SK-N-SH treated with all-trans-retinoic acid at 6 μM for 48 hours (cell line): ENCODE data around the gene TMEM132D.

ENCODE experiments used
- ATAC-seq: fragments of 200-7000 bp; cut with Tn5 transposase; 3 replicates; pipeline ENCODE4 v1.9.1; 2020; ENCODE audit warnings: mild to moderate bottlenecking, moderate library complexity
- ARNTL ChIP-seq: fragments of 450-650 bp; formaldehyde crosslinking; IDR thresholded peaks from 2 replicates; pipeline ENCODE4 v1.5.0; 2020; ENCODE audit warnings: low read depth, mild to moderate bottlenecking, moderate library complexity, borderline replicate concordance
- BACH2 ChIP-seq: fragments of 250-450 bp; sonication (Bioruptor Pico); IDR thresholded peaks from 2 replicates; pipeline ENCODE4 v1.9.0; 2021; ENCODE audit warnings: mild to moderate bottlenecking, borderline replicate concordance
- GLIS3 ChIP-seq: fragments of 250-450 bp; sonication (Bioruptor Pico); IDR thresholded peaks from 2 replicates; pipeline ENCODE4 v1.5.0; 2020; ENCODE audit warnings: mild to moderate bottlenecking, moderate library complexity
- ISL1 ChIP-seq: fragments of 250-450 bp; sonication (Bioruptor Pico); IDR thresholded peaks from 2 replicates; pipeline ENCODE4 v2.1.2; 2022; ENCODE audit warnings: mild to moderate bottlenecking, moderate library complexity
- OSR1 ChIP-seq: fragments of 250-450 bp; sonication (Bioruptor Pico); IDR thresholded peaks from 2 replicates; pipeline ENCODE4 v1.8.0; 2022; ENCODE audit warnings: moderate library complexity, mild to moderate bottlenecking, inconsistent platforms
- PPARA ChIP-seq: fragments of 250-450 bp; sonication (Bioruptor Pico); IDR thresholded peaks from 2 replicates; pipeline ENCODE4 v1.5.0; 2020; ENCODE audit warnings: mild to moderate bottlenecking, borderline replicate concordance
- RARB ChIP-seq: fragments of 250-450 bp; sonication (Bioruptor Pico); IDR thresholded peaks from 2 replicates; pipeline ENCODE4 v1.8.0; 2021; ENCODE audit warnings: mild to moderate bottlenecking, moderate library complexity
- SNAI2 ChIP-seq: fragments of 250-450 bp; sonication (Bioruptor Pico); IDR thresholded peaks from 2 replicates; pipeline ENCODE4 v1.5.0; 2020; ENCODE audit warnings: mild to moderate bottlenecking, moderate library complexity
- TOX ChIP-seq: fragments of 250-450 bp; sonication (Bioruptor Pico); IDR thresholded peaks from 2 replicates; pipeline ENCODE4 v1.8.0; 2021; ENCODE audit warnings: mild to moderate bottlenecking, moderate library complexity, borderline replicate concordance
- ZC3H10 ChIP-seq: fragments of 250-450 bp; sonication (Bioruptor Pico); IDR thresholded peaks from 2 replicates; pipeline ENCODE4 v1.5.1; 2021; ENCODE audit warnings: mild to moderate bottlenecking, moderate library complexity
- ZFP3 ChIP-seq: fragments of 250-450 bp; sonication (Bioruptor Pico); IDR thresholded peaks from 2 replicates; pipeline ENCODE4 v1.5.0; 2020; ENCODE audit warnings: mild to moderate bottlenecking, moderate library complexity
- ZFP30 ChIP-seq: fragments of 450-650 bp; formaldehyde crosslinking; IDR thresholded peaks from 2 replicates; pipeline ENCODE4 v1.5.0; 2022; ENCODE audit warnings: mild to moderate bottlenecking, moderate library complexity
- ZNF70 ChIP-seq: fragments of 450-650 bp; formaldehyde crosslinking; IDR thresholded peaks from 2 replicates; pipeline ENCODE4 v1.5.0; 2020; ENCODE audit warnings: mild to moderate bottlenecking, moderate library complexity
- ZNF8 ChIP-seq: fragments of 450-650 bp; formaldehyde crosslinking; IDR thresholded peaks from 2 replicates; pipeline ENCODE4 v1.5.0; 2020; ENCODE audit warnings: mild to moderate bottlenecking, moderate library complexity
- TF ChIP-seq, protein P1 (sequence below): fragments of 250-450 bp; sonication (Bioruptor Pico); IDR thresholded peaks from 2 replicates; pipeline ENCODE4 v1.5.1; 2021; ENCODE audit warnings: mild to moderate bottlenecking, moderate library complexity
- TF ChIP-seq, protein P2 (sequence below): fragments of 250-450 bp; sonication (Bioruptor Pico); IDR thresholded peaks from 2 replicates; pipeline ENCODE4 v1.8.0; 2020; ENCODE audit warnings: mild to moderate bottlenecking, moderate library complexity, borderline replicate concordance
- TF ChIP-seq, protein P3 (sequence below): fragments of 250-450 bp; sonication (Bioruptor Pico); IDR thresholded peaks from 2 replicates; pipeline ENCODE4 v1.8.0; 2021; ENCODE audit warnings: low read depth, mild to moderate bottlenecking, moderate library complexity, borderline replicate concordance
- TF ChIP-seq, protein P4 (sequence below): fragments of 250-450 bp; sonication (Bioruptor Pico); IDR thresholded peaks from 2 replicates; pipeline ENCODE4 v1.5.0; 2020; ENCODE audit warnings: mild to moderate bottlenecking, moderate library complexity

TMEM132D gene

DNA sequence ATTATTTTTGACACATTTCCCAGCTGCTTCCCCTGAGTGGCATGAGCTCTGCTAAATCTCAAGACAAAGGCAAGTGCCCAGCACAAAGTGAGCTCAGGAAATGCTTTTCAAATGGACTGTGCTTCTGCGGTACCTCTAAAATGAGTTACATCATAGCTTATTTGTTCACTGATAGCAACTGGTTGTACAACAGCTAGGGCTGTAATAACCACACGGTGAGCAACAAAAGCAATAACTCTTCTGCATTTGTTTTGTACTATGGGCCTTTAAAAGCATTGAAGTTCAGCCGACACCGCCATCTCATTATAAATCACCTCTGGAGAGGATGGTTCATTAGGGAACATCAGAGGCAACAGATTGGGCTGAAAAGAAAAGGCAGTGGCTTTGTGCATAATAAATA, 575.6 kb downstream of the TMEM132D start:
- TF ChIP-seq ARNTL (CRISPR knock-in tag) (no peak), BACH2 (CRISPR knock-in tag) (no peak), GLIS3 (CRISPR knock-in tag) (no peak), PPARA (CRISPR knock-in tag) (no peak)
- no peak for ATAC-seq

DNA sequence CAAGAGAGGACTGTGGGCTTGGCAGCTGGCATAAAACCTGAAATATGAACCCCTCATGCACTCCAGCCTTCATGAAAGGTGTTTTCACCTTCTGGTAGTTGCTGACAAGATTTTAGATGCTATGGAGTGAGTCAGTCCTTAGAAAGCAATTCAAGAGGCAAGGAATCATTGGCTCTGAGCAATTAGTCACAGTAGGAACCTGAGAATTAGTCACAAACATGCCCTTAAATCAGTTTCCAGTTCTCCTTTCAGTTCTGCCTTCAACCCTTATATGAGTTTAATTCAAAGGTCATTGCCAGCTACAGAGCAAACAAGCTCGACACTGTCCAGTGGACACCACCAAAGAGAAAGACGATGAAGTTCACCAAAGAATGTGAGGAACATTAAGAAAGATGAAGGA, 578.3 kb downstream of the TMEM132D start:
- TF ChIP-seq PPARA (CRISPR knock-in tag) (no peak), ZNF70 (CRISPR knock-in tag) (no peak), SNAI2 (CRISPR knock-in tag) (no peak), ZNF8 (no peak), TOX (CRISPR knock-in tag) (no peak), ZFP30 (CRISPR knock-in tag) (no peak)
- TF ChIP-seq, protein P1, sequence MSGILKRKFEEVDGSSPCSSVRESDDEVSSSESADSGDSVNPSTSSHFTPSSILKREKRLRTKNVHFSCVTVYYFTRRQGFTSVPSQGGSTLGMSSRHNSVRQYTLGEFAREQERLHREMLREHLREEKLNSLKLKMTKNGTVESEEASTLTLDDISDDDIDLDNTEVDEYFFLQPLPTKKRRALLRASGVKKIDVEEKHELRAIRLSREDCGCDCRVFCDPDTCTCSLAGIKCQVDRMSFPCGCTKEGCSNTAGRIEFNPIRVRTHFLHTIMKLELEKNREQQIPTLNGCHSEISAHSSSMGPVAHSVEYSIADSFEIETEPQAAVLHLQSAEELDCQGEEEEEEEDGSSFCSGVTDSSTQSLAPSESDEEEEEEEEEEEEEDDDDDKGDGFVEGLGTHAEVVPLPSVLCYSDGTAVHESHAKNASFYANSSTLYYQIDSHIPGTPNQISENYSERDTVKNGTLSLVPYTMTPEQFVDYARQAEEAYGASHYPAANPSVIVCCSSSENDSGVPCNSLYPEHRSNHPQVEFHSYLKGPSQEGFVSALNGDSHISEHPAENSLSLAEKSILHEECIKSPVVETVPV, result no peak
- no peak for ATAC-seq

DNA sequence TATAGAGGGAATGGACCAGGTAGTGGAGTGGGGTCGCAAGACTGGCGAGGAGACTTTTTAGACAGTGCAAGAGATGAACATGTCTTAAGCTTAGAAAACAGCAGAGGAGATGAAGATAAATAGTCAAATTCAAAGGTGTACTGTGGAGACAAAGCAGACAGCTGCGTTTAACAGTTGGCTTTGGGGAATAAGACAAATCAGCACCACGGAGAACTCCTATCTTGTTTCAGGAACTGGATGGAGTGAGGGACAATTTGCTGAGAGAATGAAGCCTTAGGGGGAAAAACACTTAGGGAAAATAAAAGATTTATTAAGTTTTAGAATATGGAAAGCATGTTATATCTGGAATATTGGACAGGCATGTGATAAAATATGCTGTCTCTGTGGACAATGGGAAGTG, 591.8 kb downstream of the TMEM132D start:
- no peak for ATAC-seq
- TF ChIP-seq RARB (CRISPR knock-in tag) (no peak), BACH2 (CRISPR knock-in tag) (no peak), PPARA (CRISPR knock-in tag) (no peak), ZFP3 (CRISPR knock-in tag) (no peak), ZNF8 (no peak)
- TF ChIP-seq, protein P2, sequence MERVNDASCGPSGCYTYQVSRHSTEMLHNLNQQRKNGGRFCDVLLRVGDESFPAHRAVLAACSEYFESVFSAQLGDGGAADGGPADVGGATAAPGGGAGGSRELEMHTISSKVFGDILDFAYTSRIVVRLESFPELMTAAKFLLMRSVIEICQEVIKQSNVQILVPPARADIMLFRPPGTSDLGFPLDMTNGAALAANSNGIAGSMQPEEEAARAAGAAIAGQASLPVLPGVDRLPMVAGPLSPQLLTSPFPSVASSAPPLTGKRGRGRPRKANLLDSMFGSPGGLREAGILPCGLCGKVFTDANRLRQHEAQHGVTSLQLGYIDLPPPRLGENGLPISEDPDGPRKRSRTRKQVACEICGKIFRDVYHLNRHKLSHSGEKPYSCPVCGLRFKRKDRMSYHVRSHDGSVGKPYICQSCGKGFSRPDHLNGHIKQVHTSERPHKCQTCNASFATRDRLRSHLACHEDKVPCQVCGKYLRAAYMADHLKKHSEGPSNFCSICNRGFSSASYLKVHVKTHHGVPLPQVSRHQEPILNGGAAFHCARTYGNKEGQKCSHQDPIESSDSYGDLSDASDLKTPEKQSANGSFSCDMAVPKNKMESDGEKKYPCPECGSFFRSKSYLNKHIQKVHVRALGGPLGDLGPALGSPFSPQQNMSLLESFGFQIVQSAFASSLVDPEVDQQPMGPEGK (CRISPR knock-in tag), result no peak
- TF ChIP-seq, protein P3, sequence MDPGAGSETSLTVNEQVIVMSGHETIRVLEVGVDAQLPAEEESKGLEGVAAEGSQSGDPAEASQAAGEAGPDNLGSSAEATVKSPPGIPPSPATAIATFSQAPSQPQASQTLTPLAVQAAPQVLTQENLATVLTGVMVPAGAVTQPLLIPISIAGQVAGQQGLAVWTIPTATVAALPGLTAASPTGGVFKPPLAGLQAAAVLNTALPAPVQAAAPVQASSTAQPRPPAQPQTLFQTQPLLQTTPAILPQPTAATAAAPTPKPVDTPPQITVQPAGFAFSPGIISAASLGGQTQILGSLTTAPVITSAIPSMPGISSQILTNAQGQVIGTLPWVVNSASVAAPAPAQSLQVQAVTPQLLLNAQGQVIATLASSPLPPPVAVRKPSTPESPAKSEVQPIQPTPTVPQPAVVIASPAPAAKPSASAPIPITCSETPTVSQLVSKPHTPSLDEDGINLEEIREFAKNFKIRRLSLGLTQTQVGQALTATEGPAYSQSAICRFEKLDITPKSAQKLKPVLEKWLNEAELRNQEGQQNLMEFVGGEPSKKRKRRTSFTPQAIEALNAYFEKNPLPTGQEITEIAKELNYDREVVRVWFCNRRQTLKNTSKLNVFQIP, result no peak
- TF ChIP-seq, protein P4, sequence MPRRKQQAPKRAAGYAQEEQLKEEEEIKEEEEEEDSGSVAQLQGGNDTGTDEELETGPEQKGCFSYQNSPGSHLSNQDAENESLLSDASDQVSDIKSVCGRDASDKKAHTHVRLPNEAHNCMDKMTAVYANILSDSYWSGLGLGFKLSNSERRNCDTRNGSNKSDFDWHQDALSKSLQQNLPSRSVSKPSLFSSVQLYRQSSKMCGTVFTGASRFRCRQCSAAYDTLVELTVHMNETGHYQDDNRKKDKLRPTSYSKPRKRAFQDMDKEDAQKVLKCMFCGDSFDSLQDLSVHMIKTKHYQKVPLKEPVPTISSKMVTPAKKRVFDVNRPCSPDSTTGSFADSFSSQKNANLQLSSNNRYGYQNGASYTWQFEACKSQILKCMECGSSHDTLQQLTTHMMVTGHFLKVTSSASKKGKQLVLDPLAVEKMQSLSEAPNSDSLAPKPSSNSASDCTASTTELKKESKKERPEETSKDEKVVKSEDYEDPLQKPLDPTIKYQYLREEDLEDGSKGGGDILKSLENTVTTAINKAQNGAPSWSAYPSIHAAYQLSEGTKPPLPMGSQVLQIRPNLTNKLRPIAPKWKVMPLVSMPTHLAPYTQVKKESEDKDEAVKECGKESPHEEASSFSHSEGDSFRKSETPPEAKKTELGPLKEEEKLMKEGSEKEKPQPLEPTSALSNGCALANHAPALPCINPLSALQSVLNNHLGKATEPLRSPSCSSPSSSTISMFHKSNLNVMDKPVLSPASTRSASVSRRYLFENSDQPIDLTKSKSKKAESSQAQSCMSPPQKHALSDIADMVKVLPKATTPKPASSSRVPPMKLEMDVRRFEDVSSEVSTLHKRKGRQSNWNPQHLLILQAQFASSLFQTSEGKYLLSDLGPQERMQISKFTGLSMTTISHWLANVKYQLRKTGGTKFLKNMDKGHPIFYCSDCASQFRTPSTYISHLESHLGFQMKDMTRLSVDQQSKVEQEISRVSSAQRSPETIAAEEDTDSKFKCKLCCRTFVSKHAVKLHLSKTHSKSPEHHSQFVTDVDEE (CRISPR knock-in tag), result no peak
- TF ChIP-seq, all 23 proteins: peak for 0

DNA sequence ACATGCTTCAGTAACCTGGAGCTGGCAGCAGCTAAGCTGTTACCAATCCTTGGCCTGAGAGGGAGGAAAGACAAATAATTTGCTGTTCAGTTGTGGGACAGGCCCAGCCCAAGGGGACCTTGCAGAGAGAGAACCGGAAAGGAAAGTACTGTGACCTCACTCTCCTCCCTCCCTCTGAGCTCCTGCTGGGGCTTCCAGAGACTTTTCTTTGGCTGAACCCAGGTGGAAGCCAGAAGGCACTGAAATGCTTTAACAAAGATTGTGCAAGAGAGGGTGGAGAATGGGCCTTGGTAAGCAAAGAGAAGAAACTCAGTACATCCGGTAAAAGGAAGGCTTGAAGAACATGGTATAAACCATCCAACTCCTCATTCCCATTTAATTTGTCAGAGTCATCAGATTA, 593.5 kb downstream of the TMEM132D start:
- TF ChIP-seq ZC3H10 (CRISPR knock-in tag) (no peak), ZNF8 (no peak), ARNTL (CRISPR knock-in tag) (no peak), OSR1 (no peak), ISL1 (CRISPR knock-in tag) (no peak)
- TF ChIP-seq, protein P2 (CRISPR knock-in tag), result no peak
- TF ChIP-seq, protein P4 (CRISPR knock-in tag), result no peak
- ATAC-seq, result no peak
